Measurements from ENCODE around the gene RNF138. TPM values are rescaled to one million over a fixed set of nuclear protein-coding genes. Genes with fewer than 3 reads are reported as not detected.
"Not testable (repeated sequence)": the region's sequence is repeated elsewhere in the genome, so short reads cannot be mapped to it uniquely, and the experiment has no call there.

The RNF138 gene
- total RNA-seq, 1 experiment from 2014 or later = 52.4 TPM

GRCh38 chr18:32175265-32175664 is 83.6 kb downstream of the RNF138 start:
- no peak for DNase-seq (ENCODE audit: low spot score)

- not testable (repeated sequence) for DNase-seq (ENCODE audit: low spot score)
Observed at GRCh38 chr18:32176745-32177144, 85.1 kb downstream of the RNF138 start.

GRCh38 chr18:32177530-32177929 is 85.9 kb downstream of the RNF138 start:
- no peak for DNase-seq (ENCODE audit: low spot score)

Other genes starting within 250 kb of the RNF138 start
- 18.9 and 24.3 TPM in 2 replicates for gene TRAPPC8, start 148.7 kb upstream of the RNF138 start, total RNA-seq (2014; rRNA removed; shearing (Covaris generic))
- 0.25 and 0.29 TPM in 2 replicates for gene RNF125, start 73.0 kb upstream of the RNF138 start, total RNA-seq (2014; rRNA removed; shearing (Covaris generic))
- not detected in 2 replicates for gene MEP1B, start 98.2 kb downstream of the RNF138 start, total RNA-seq (2014; rRNA removed; shearing (Covaris generic))

Data from H4 (cell line).